GM21723 (cell line): ENCODE measurements around the gene CCR5AS.
"Not testable (repeated sequence)": the region's sequence is repeated elsewhere in the genome, so short reads cannot be mapped to it uniquely, and the experiment has no call there.

ENCODE experiments used
- ATAC-seq: cut with Tn5 transposase; IDR thresholded peaks from one replicate; pipeline ENCODE4 v1.9.1; 2021; ENCODE audit warnings: mild to moderate bottlenecking, moderate library complexity; ENCODE audit not compliant: unreplicated experiment

CCR5AS gene

GRCh38 chr3:46406788-46407611 is at the start of gene CCR5AS, which contains the start of gene CCRL2:
Gene CCR5AS (minus strand): TSS chr3:46407066.
Gene CCRL2 (plus strand): TSS chr3:46407259. CDS start chr3:46408080, 821 bp downstream.
- ATAC-seq = no peak

GRCh38 chr3:46456118-46456517 is 49.3 kb upstream of the CCR5AS start:
- ATAC-seq = no peak

GRCh38 chr3:46455231-46456115 is 48.6 kb upstream of the CCR5AS start:
- no peak for ATAC-seq

GRCh38 chr3:46454606-46455005 is 47.7 kb upstream of the CCR5AS start:
- no peak for ATAC-seq

- ATAC-seq = no peak
Observed at GRCh38 chr3:46454209-46454595, 47.3 kb upstream of the CCR5AS start.

- no peak for ATAC-seq
Observed at GRCh38 chr3:46453526-46454208, 46.8 kb upstream of the CCR5AS start.

GRCh38 chr3:46449755-46450552 is 43.1 kb upstream of the CCR5AS start:
- ATAC-seq = no peak

- ATAC-seq = no peak
Observed at GRCh38 chr3:46448721-46449120, 41.9 kb upstream of the CCR5AS start.

- ATAC-seq = no peak
Observed at GRCh38 chr3:46447228-46447985, 40.5 kb upstream of the CCR5AS start.

- ATAC-seq = no peak
Observed at GRCh38 chr3:46442576-46443530, 36.0 kb upstream of the CCR5AS start.

GRCh38 chr3:46440531-46441294 is 33.8 kb upstream of the CCR5AS start:
- ATAC-seq = peak; percentile 73

GRCh38 chr3:46438831-46439230 is 32.0 kb upstream of the CCR5AS start:
- ATAC-seq = no peak

- no peak for ATAC-seq
Observed at GRCh38 chr3:46435081-46435726, 28.3 kb upstream of the CCR5AS start.

- no peak for ATAC-seq
Observed at GRCh38 chr3:46433841-46434240, 27.0 kb upstream of the CCR5AS start.

- not testable (repeated sequence) for ATAC-seq
Observed at GRCh38 chr3:46433118-46433517, 26.3 kb upstream of the CCR5AS start.

GRCh38 chr3:46431905-46432304 is 25.0 kb upstream of the CCR5AS start:
- ATAC-seq = not testable (repeated sequence)

- ATAC-seq = not testable (repeated sequence)
Observed at GRCh38 chr3:46430879-46431278, 24.0 kb upstream of the CCR5AS start.
